HEK293 (cell line): ENCODE results near the gene BDNF.
A peak's percentile ranks its signal among the peaks of the same experiment; 100 is the strongest.

Source experiments
- CTCF ChIP-seq: fragments of 450-650 bp; formaldehyde crosslinking; IDR thresholded peaks from 2 replicates; pipeline ENCODE4 v1.5.1; 2016; ENCODE audit warnings: missing biosample characterization, missing genetic modification characterization
- ELK4 ChIP-seq: IDR thresholded peaks from 2 replicates; pipeline ENCODE4 v1.6.1; 2011; ENCODE audit warnings: mild to moderate bottlenecking, low read depth, low read length, borderline replicate concordance
- RBAK ChIP-seq: fragments of 450-650 bp; formaldehyde crosslinking; IDR thresholded peaks from 2 replicates; pipeline ENCODE4 v1.5.1; 2016; ENCODE audit warnings: missing biosample characterization, missing genetic modification characterization
- TCF7L2 ChIP-seq: IDR thresholded peaks from 2 replicates; pipeline ENCODE4 v1.6.1; 2011; ENCODE audit warnings: low read depth, mild to moderate bottlenecking, inconsistent platforms, low read length, moderate library complexity, borderline replicate concordance
- YY1 ChIP-seq: fragments of 450-650 bp; formaldehyde crosslinking; IDR thresholded peaks from 2 replicates; pipeline ENCODE4 v1.5.1; 2018; ENCODE audit warnings: missing biosample characterization, missing genetic modification characterization
- ZNF132 ChIP-seq: fragments of 450-650 bp; formaldehyde crosslinking; IDR thresholded peaks from 2 replicates; pipeline ENCODE4 v1.5.1; 2017; ENCODE audit warnings: missing biosample characterization, missing genetic modification characterization, borderline replicate concordance
- ZNF324 ChIP-seq: fragments of 450-650 bp; formaldehyde crosslinking; IDR thresholded peaks from 2 replicates; pipeline ENCODE4 v1.5.1; 2016; ENCODE audit warnings: missing biosample characterization, missing genetic modification characterization
- ZNF335 ChIP-seq: fragments of 450-650 bp; formaldehyde crosslinking; conservative IDR thresholded peaks from 2 replicates; pipeline ENCODE4 v1.5.1; 2016; ENCODE audit warnings: missing biosample characterization, missing genetic modification characterization

GRCh38 chr11:27722953-27723344, 22.7 kb upstream of the BDNF start:
- TF ChIP-seq ZNF335 (no peak), CTCF (tag by site-specific recombination) (peak; percentile 29; the same call in 1 of the 2 replicates), TCF7L2 (no peak), YY1 (tag by site-specific recombination) (no peak), RBAK (no peak), ZNF324 (tag by site-specific recombination) (no peak), ZNF132 (tag by site-specific recombination) (no peak), ELK4 (no peak)
